GM12892 (cell line): ENCODE measurements around the gene ZC3H10. TPM values are rescaled to one million over a fixed set of nuclear protein-coding genes. Genes with fewer than 3 reads are reported as not detected.
"Not testable (repeated sequence)": the region's sequence is repeated elsewhere in the genome, so short reads cannot be mapped to it uniquely, and the experiment has no call there.

ENCODE experiments used
- DNase-seq: peaks from one replicate; pipeline ENCODE4 v3.0.0; 2011; ENCODE audit not compliant: insufficient read length
- FAIRE-seq: peaks from 2 replicates; lab custom pipeline; 2011; peaks lifted over from hg19 to GRCh38; lab: Jason Lieb, UNC
- POLR2A ChIP-seq: IDR thresholded peaks from 2 replicates; pipeline ENCODE4 v1.6.1; 2011; ENCODE audit warnings: low read depth, low read length, control low read depth
- POLR2AphosphoS5 ChIP-seq: IDR thresholded peaks from 2 replicates; pipeline ENCODE4 v1.6.1; 2011; ENCODE audit warnings: low read depth, low read length, control low read depth
- TAF1 ChIP-seq: IDR thresholded peaks from 2 replicates; pipeline ENCODE4 v1.6.1; 2011; ENCODE audit warnings: low read depth, mild to moderate bottlenecking, control low read depth, low read length, borderline replicate concordance
- polyA plus RNA-seq: library from polyadenylated mRNA; unstranded; fragments of >200 nt; gene quantifications from one replicate; pipeline ENCODE4 v1.2.1, GENCODE V29; 2012; ENCODE audit warnings: missing spikeins, inconsistent platforms; ENCODE audit not compliant: missing spikeins

Gene ZC3H10, protein sequence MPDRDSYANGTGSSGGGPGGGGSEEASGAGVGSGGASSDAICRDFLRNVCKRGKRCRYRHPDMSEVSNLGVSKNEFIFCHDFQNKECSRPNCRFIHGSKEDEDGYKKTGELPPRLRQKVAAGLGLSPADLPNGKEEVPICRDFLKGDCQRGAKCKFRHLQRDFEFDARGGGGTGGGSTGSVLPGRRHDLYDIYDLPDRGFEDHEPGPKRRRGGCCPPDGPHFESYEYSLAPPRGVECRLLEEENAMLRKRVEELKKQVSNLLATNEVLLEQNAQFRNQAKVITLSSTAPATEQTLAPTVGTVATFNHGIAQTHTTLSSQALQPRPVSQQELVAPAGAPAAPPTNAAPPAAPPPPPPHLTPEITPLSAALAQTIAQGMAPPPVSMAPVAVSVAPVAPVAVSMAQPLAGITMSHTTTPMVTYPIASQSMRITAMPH
- polyA plus RNA-seq, result 2.7 TPM

DNA sequence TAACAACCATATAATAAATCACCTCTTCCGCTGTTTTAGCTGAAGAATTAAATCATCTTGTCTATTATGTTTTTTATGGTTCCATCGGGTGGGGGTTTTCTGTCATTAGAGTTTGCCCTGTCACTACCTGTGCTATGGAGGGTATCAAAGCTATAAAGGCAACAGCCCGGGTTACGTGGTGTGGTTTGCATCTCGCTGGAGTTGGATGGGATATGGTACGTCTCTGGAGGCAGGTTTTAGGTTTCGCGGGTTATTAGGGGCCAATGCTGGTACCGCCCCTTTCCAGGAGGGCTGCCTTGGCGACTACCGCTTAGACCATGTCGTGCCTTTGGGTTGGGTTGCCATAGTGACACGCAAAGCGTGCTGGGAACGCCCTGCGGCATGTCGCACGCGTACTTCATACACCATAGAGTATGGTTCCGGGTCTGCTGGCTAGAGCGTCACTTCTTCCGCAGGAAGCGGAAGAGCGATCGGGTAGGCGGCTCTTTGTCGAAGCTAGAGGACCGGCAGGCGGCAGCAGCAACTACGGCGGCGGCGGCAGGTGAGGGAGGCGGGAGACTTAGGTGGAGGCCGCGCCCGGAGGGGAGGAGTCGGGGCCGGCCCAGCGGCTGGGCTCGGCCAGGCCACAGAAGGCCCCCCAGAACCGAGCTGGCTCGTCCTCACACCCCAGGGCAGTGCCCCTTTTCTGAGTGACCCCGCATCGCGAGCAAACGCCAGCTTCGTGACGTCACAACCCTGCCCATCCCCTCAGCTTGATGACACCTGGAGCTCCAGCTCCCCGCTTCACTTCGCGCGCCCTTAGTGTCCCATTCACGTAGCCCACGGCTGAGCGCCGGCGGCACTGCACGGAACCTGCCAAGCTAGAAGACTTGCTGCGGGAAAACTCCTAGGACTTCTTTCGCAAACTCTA lies at the start of gene ZC3H10:
ZC3H10 (plus strand) TSS at position 489 of the 910 bp plus-strand sequence. CDS start 2,297 bp downstream, outside the sequence.
- DNase-seq (peak; percentile 88), FAIRE-seq (peak; percentile 99)
- TF ChIP-seq POLR2A (peak; percentile 99), POLR2AphosphoS5 (peak; percentile 99), TAF1 (peak; percentile 71; the same call in 1 of the 2 replicates)

DNA sequence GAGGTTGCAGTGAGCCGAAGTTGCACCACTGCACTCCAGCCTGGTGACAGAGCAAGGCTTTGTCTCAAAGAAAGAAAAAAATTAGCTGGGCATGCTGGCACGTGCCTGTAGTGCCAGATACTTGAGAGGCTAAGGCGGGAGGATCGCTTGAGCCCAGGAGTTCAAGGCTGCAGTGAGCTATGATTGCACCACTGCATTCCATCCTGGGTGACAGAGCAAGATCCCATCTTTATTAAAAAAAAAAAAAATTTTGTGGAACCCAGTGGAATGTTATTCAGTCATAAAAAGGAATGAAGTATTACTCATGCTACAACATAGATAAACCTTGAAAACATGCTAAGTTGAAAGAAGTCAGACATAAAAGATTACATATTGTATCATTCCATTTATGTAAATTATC lies 46.4 kb upstream of the ZC3H10 start:
- FAIRE-seq (no peak), DNase-seq (no peak)
- TF ChIP-seq TAF1, result no peak

GRCh38 chr12:56074396-56074795 lies 43.7 kb upstream of the ZC3H10 start:
- FAIRE-seq (no peak), DNase-seq (no peak)
- TF ChIP-seq POLR2AphosphoS5, result no peak
- no peak for TF ChIP-seq TAF1
- no peak for TF ChIP-seq POLR2A

DNA sequence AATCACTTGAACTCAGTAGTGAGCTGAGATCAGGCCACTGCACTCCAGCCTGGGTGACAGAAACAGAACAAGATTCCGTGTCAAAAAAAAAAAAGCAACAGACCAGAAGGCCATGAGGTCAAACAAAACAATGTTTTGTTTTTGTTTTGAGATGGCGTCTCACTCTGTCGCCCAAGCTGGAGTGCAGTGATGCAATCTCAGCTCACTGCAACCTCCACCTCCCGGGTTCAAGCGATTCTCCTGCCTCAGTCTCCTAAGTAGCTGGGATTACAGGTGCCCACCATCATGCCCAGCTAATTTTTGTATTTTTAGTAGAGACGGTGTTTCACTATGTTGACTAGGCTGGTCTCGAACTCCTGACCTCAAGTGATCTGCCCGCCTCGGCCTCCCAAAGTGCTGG lies 40.1 kb upstream of the ZC3H10 start:
- not testable (repeated sequence) for DNase-seq, FAIRE-seq

GRCh38 chr12:56078427-56078826 lies 39.6 kb upstream of the ZC3H10 start:
- TF ChIP-seq POLR2AphosphoS5, result no peak
- TF ChIP-seq POLR2A, result no peak
- no peak for TF ChIP-seq TAF1
- FAIRE-seq (no peak), DNase-seq (no peak)

GRCh38 chr12:56078931-56079722 lies 38.9 kb upstream of the ZC3H10 start:
- DNase-seq, result peak; percentile 81
- FAIRE-seq, result peak; percentile 14
- TF ChIP-seq TAF1 (no peak), POLR2A (no peak), POLR2AphosphoS5 (no peak)

DNA sequence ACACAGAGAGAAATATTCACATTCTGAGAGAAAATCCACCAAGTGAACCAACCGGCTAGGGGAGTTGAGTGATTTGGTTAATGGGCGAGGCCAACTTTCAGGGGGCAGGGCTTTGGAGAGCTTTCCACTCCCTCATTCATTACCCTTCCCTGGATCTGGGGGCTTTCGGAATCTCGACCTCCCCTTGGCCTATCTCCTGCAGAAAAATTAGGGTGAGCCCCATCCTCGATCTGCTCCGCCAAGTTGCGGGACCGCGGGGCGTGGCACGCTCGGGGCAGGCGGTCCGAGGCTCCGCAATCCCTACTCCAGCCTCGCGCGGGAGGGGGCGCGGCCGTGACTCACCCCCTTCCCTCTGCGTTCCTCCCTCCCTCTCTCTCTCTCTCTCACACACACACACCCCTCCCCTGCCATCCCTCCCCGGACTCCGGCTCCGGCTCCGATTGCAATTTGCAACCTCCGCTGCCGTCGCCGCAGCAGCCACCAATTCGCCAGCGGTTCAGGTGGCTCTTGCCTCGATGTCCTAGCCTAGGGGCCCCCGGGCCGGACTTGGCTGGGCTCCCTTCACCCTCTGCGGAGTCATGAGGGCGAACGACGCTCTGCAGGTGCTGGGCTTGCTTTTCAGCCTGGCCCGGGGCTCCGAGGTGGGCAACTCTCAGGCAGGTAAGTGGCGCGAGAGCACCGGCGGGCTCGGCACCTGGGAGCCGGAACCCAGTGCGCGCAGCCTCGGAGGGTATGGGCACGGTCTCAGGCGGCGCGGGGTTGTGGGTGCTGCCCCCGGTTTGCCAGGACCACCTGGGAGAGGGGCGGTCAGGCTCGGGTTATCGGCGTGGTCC lies 38.1 kb upstream of the ZC3H10 start, which contains the start of gene ERBB3:
ERBB3 (plus strand) TSS at position 443 of the 833 bp plus-strand sequence; CDS start at position 579, 136 bp downstream.
- FAIRE-seq, result no peak
- DNase-seq, result peak; percentile 58
- TF ChIP-seq POLR2AphosphoS5 (no peak), POLR2A (no peak), TAF1 (no peak)

DNA sequence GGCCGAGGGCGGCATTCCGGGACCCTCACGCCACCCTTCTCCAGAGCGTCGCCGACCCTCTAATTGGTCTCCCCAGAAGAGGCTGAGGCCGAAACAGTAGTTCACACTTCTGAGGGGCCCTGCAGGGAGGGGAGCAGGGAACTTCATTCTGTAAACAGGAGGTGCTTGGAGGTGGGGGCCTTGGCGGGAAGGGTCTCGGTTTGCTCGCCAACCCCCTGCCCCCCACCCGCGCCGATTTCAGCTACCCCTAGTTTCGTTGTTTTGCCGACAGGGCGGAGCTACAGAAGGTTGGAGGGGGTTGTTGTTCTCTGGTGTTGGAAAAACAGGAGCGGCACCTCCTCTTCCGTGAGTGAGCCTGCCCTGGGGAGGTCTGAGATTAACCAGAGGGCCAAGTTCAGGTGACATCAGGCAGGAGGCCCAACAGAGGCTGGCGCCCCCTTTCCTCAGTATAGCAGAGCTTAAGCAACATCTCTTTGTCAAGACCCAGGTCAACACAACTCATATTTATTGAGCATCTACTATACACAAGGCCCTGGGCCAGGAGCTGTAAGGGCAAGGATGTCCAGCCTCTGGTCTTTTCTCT lies 37.4 kb upstream of the ZC3H10 start:
- TF ChIP-seq POLR2AphosphoS5 (no peak), POLR2A (no peak), TAF1 (no peak)
- FAIRE-seq, result no peak
- DNase-seq, result no peak

DNA sequence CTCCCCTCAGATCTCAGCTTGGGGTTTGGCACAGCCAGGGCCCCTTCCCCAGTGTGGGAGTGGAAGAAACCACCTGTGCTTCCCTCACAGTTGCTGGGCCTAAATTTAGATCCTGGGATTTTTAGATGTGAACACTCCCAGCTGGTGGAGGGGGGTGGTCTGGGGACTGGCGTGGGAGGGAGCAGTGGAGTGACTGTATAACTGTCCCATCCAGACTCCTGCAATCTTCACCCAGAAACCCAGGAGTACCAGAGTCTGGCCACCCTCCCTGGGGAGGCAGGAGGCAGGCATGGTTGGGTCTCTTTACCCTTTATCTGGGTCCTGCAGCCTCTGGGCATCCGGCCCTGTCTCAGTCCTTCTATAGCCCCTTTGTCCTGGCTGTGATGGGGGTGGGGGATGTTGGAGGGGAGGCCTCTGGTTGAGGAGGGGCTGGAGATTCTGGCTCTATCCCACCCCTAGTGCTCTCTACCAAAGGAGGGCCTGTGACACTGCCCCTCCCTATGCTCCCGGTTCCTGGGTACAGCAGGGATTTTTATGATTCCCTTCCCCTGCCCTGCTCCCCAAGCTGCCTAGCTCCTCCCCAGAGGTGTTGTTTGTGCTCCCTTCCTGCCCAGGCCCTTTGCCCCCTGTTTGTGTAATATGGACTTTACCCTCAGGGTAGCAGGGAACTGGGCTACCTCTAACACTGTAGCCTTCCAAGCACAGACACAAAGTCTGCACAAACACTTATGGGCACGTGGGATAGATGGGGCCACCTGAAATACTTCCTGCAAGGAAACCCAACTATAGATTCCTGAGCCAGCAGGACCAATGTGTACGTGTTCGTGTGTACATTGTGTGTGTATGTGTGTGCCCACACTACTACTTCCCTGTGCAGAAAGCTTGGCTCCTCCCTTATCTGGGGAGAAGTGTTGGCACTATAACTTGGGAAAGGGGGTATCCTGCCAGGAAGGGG lies 36.4 kb upstream of the ZC3H10 start:
- FAIRE-seq (no peak), DNase-seq (no peak)
- TF ChIP-seq POLR2AphosphoS5 (no peak), POLR2A (no peak), TAF1 (no peak)

- DNase-seq, result no peak
- FAIRE-seq, result no peak
Observed at GRCh38 chr12:56082382-56082781, 35.7 kb upstream of the ZC3H10 start.

More at GRCh38 chr12:56082382-56082781, 35.7 kb upstream of the ZC3H10 start:
- TF ChIP-seq POLR2AphosphoS5, result no peak
- TF ChIP-seq POLR2A, result no peak
- TF ChIP-seq TAF1, result no peak
